SW480 (cell line): ENCODE results near the gene PIWIL4.
A peak's percentile ranks its signal among the peaks of the same experiment; 100 is the strongest.
"Not testable (repeated sequence)": the region's sequence is repeated elsewhere in the genome, so short reads cannot be mapped to it uniquely, and the experiment has no call there.

Experiments
- DNase-seq: peaks from one replicate; pipeline ENCODE4 v3.0.0-alpha.2; 2016; ENCODE audit warnings: low spot score

The PIWIL4 gene

DNA sequence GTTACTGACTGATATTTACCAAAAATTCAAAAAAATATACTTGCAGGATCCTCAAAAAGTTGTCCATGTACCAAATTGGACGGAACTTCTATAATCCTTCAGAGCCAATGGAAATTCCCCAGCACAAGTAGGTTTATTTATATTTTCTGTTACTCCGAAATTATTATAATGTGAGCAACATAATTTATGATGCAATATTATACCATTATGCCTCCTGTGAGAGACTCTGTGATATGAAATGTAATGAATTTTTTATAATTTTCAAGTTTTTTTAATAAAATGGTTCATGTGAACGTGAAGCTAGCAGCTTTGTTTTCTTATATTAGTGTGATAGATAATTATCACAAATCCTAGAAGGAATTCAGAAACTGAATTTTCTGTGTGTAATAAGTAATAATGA lies 18.2 kb downstream of the PIWIL4 start:
- no peak for DNase-seq

- no peak for DNase-seq
Measured at GRCh38 chr11:94586546-94586945, 19.4 kb downstream of the PIWIL4 start.

DNA sequence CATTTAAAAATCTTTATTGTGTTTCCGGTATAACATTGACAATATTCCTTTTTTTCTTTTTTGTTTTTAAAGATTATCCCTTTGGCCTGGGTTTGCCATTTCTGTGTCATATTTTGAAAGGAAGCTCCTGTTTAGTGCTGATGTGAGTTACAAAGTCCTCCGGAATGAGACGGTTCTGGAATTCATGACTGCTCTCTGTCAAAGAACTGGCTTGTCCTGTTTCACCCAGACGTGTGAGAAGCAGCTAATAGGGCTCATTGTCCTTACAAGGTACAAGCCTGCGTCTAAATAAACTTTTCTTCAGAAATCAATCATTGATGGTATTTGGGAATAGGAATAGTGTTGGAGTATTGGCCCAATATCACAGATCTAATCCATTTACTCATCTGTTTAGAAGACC lies 19.8 kb downstream of the PIWIL4 start:
- no peak for DNase-seq

- no peak for DNase-seq
Measured at GRCh38 chr11:94588366-94588942, 21.3 kb downstream of the PIWIL4 start.

DNA sequence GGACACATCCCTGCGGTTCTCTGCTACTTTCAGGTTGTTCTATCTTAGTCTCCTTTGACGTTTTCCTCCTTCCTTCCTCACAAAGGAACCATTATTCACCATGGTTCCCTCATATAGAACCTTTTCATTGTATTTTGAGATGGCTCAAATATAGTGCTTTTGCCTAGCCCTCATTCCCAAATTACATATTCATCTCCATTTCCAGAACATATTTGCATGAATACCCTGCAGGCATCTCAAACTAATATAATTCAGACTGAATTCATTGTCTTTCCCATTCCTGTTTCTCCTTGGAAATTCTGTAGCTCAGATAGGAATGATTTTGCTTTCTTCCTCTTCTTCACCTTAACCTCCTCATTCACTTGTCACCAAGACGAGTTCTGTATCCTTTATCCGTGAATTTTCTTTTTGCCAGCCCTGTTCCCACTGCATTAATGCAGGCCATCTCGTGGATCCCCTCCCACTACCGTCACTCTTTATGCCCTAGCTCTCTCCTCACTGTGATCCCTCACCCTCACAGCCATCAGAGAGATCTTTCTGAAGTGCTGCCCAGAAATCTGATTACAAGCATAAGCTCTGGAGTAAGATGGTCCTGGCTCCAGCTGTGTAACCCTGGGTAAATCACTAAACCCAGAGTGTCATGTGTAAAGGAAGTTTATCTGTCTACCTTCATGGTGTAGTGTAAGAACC lies 23.3 kb downstream of the PIWIL4 start:
- DNase-seq = no peak

GRCh38 chr11:94593030-94593429 lies 25.9 kb downstream of the PIWIL4 start:
- no peak for DNase-seq

DNA sequence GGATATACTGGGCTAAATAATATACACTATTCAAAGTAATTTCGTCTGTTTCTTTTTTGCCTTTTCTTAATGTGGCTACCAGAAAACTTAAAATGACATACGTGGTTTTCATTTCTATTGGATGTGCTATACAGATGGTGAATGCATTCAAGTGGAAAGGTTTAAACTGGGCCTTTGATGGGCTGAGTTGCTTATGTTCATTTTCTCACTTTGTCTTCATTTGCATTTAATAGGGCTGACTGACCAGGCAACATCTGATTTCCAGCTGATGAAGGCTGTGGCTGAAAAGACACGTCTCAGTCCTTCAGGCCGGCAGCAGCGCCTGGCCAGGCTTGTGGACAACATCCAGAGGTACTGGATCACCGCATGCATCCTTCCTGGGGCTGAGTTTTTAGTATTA lies 27.9 kb downstream of the PIWIL4 start:
- no peak for DNase-seq

GRCh38 chr11:94597896-94598295 lies 30.7 kb downstream of the PIWIL4 start:
- peak; percentile 2 for DNase-seq

DNA sequence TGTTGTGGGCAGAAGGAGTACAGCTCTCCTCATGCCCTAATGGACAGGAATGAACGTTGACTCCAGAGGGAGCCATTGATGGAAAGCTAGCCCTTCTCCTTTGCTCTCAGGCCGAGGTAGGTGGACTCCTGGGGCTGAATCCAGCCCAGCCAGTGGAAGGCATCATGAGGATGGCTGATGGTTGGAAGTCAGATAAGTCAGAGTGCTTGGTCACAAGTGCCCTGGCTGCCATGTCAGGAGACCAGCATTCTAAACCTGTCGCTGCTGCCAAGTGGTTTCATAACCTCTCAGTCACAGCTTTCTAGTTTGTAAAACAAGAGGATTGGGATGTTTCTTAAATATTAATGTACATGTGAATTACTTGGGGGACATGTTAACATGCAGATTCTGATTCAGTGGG lies 32.3 kb downstream of the PIWIL4 start:
- no peak for DNase-seq

- DNase-seq = peak; percentile 86
Measured at GRCh38 chr11:94602430-94603372, 35.5 kb downstream of the PIWIL4 start.

DNA sequence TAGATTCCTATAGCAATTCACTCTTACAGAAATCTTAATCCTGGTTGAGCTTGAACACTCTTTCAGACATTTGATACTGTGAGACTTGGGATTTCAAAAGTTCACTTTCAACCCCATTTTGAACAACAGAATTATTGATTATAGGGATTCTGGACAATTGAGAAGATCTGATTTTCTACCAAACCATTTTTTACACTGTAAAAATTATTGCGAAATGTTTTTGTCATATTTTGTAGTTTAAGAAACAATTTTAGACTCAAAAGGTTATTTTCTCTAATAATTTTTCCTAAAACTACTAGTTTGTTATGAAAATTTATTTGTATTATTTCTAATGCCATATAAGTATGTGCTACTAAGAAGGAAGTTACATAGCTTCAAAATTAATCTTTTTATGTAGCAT lies 36.4 kb downstream of the PIWIL4 start:
- no peak for DNase-seq

GRCh38 chr11:94604482-94604881 lies 37.3 kb downstream of the PIWIL4 start:
- no peak for DNase-seq

GRCh38 chr11:94613120-94613519 lies 46.0 kb downstream of the PIWIL4 start:
- no peak for DNase-seq

- DNase-seq = peak; percentile 78
Measured at GRCh38 chr11:94623120-94623735, 56.1 kb downstream of the PIWIL4 start.

DNA sequence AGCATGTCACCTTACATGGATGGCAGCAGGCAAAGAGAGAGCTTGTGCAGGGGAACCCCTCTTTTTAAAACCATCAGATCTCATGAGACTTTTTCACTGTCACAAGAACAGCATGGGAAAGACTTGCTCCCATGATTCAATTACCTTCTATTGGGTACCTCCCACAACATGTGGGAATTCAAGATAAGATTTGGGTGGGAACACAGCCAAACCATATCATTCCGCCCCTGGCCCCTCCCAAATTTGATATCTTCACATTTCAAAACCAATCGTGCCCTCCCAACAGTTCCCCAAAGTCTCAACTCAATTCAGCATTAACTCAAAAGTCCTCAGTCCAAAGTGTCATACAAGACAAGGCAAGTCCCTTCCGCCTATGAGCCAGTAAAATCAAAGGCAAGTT lies 58.3 kb downstream of the PIWIL4 start:
- DNase-seq = not testable (repeated sequence)

- not testable (repeated sequence) for DNase-seq
Measured at GRCh38 chr11:94627003-94627560, 59.9 kb downstream of the PIWIL4 start.

DNA sequence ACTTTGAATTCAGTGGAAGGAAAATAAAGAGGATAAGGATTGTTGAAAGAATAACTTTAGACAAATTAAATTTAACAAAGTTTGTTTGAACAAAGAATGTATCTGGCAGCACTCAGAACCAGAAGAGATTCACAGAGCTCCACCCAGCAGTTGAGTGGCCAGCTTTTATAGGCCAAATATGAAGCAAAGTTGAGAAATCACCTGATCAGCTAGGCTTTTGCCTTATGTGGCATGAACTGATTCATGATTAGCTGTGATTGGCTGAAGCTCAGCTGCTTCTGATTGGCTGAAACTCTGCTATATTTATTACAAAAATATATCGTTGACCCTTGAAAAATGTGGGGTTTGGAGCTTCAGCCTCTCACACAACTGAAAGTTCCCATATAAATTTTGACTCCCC lies 62.6 kb downstream of the PIWIL4 start:
- no peak for DNase-seq

DNA sequence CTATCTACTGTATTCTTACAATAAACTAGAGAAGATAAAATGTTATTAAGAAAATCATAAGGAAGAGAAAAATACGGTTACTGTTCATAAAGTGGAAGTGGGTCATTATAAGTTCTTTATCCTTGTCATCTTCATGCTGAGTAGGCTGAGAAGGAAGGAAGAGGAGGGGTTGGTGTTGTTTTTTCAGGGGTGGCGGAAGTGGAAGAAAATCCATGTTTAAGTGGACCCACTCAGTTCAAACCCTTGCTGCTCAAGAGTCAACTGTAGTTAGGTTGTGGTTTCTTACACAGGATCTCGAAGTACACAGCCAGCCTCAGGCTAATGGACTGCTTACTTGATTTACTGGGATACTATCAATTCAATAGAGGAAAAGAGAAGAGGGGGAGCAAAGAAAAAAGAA lies 63.1 kb downstream of the PIWIL4 start:
- no peak for DNase-seq

DNA sequence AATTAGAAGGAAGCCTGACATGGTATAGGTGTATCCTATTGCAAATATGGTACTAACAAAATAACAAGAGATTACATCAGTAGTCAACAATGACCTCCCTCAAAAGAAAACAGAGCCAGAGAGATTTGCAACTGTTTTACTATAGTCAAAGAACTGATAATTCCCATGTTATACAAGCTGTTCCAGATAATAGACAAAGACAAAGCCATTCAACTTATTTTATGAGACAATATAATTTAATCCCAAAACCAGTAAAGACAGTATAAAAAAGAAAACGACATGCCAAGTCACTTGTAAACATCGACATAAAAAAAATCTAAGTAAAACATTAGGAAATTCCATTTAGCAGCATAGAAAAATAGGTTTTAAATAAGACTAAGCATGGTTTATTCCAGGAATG lies 65.2 kb downstream of the PIWIL4 start:
- DNase-seq = no peak

DNA sequence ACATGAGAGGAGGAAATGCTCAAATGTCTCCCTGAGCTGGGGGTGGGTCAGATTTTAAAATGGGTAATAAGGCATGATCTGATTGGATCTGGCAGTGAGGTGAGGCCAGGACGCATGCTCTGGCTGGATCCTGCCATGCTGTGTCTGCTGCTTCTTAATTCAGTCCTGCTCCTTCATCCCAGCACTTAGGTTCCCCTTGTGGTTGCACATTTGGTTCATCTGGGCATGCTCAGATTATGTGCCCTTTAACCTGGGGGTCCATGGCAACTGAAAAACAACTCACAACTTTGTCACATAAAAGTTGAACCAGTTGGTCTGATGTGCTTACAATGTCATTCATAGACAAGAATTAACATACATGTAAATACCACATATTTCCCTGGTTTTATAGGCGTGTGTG lies 67.9 kb downstream of the PIWIL4 start:
- no peak for DNase-seq

DNA sequence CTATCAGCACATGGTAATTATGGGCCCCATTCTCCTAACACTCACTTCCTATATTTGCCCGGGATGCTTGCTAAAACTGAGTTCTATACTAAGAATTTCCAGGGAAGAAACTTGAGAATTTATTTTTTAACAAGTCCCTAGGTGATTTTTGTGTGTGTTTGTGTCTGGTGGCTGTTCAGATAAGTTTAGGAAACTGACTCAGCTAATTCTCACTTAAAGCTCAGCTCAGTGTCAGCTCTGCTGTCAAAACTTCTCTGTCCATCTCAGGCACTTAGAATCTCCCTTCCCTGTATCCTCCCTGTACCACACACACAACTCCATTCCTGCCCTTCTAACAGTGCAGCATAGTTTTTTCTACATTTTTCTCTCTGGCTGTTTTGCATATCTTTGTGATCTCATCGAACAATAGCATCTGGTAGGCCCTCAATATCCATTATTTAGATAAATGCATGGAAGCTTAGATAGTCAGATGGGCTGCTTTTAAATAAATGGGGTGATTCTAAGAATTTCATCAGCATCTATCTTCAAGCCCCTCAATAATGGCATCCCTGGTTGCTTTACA lies 69.3 kb downstream of the PIWIL4 start:
- DNase-seq = no peak
